ENCODE measurements around the gene ADORA1.

ADORA1 gene

GRCh38 chr1:203165101-203165799 lies 37.7 kb downstream of the ADORA1 start:
- Histone ChIP-seq H3K4me1 (ENCODE audit: control insufficient read depth, insufficient read depth, low read length) (no peaks in the 10 kb centered on the region), H3K36me3 (ENCODE audit: control insufficient read depth, insufficient read depth, low read length) (no peaks in the 10 kb centered on the region), H3K9ac (ENCODE audit: low read depth, low read length) (no peak overlapping the region)

GRCh38 chr1:203165800-203166161 lies 38.3 kb downstream of the ADORA1 start:
- no peaks in the 10 kb centered on the region for H3K36me3 ChIP-seq (ENCODE audit: control insufficient read depth, insufficient read depth, low read length)
- H3K9me3 ChIP-seq (ENCODE audit: control insufficient read depth, insufficient read depth, low read length): no peaks in the 10 kb centered on the region
- H3K4me1 ChIP-seq (ENCODE audit: control insufficient read depth, insufficient read depth, low read length): no peaks in the 10 kb centered on the region
- H3K4me3 ChIP-seq (ENCODE audit: low read depth, low read length): no peak overlapping the region
- H3K9ac ChIP-seq (ENCODE audit: low read depth, low read length): no peak overlapping the region
- H3K27ac ChIP-seq (ENCODE audit: low read depth, low read length): no peak overlapping the region
- no peaks in the 10 kb centered on the region for H3K27me3 ChIP-seq (ENCODE audit: control insufficient read depth, insufficient read depth, low read length)

More at GRCh38 chr1:203165101-203165799, 37.7 kb downstream of the ADORA1 start:
- Histone ChIP-seq H3K4me3 (ENCODE audit: low read depth, low read length) (no peak overlapping the region), H3K9me3 (ENCODE audit: control insufficient read depth, insufficient read depth, low read length) (no peaks in the 10 kb centered on the region), H3K27me3 (ENCODE audit: control insufficient read depth, insufficient read depth, low read length) (no peaks in the 10 kb centered on the region), H3K27ac (ENCODE audit: low read depth, low read length) (no peak overlapping the region)

GRCh38 chr1:203166192-203166940 lies 38.8 kb downstream of the ADORA1 start:
- no peak overlapping the region for H3K9ac ChIP-seq (ENCODE audit: low read depth, low read length)
- no peaks in the 10 kb centered on the region for H3K4me1 ChIP-seq (ENCODE audit: control insufficient read depth, insufficient read depth, low read length)
- H3K4me3 ChIP-seq (ENCODE audit: low read depth, low read length): no peak overlapping the region
- H3K27me3 ChIP-seq (ENCODE audit: control insufficient read depth, insufficient read depth, low read length): no peaks in the 10 kb centered on the region
- H3K9me3 ChIP-seq (ENCODE audit: control insufficient read depth, insufficient read depth, low read length): no peaks in the 10 kb centered on the region
- H3K36me3 ChIP-seq (ENCODE audit: control insufficient read depth, insufficient read depth, low read length): no peaks in the 10 kb centered on the region
- no peak overlapping the region for H3K27ac ChIP-seq (ENCODE audit: low read depth, low read length)

GRCh38 chr1:203167026-203167912 lies 39.7 kb downstream of the ADORA1 start:
- H3K4me1 ChIP-seq (ENCODE audit: control insufficient read depth, insufficient read depth, low read length): no peaks in the 10 kb centered on the region
- no peaks in the 10 kb centered on the region for H3K27me3 ChIP-seq (ENCODE audit: control insufficient read depth, insufficient read depth, low read length)
- H3K27ac ChIP-seq (ENCODE audit: low read depth, low read length): no peak overlapping the region
- no peak overlapping the region for H3K4me3 ChIP-seq (ENCODE audit: low read depth, low read length)
- no peaks in the 10 kb centered on the region for H3K9me3 ChIP-seq (ENCODE audit: control insufficient read depth, insufficient read depth, low read length)
- H3K36me3 ChIP-seq (ENCODE audit: control insufficient read depth, insufficient read depth, low read length): no peaks in the 10 kb centered on the region
- no peak overlapping the region for H3K9ac ChIP-seq (ENCODE audit: low read depth, low read length)

- H3K9me3 ChIP-seq (ENCODE audit: control insufficient read depth, insufficient read depth, low read length): no peaks in the 10 kb centered on the region
These were observed 40.3 kb downstream of the ADORA1 start for GRCh38 chr1:203167913-203168200.

GRCh38 chr1:203168256-203168786 lies 40.8 kb downstream of the ADORA1 start:
- H3K27me3 ChIP-seq (ENCODE audit: control insufficient read depth, insufficient read depth, low read length): no peaks in the 10 kb centered on the region
- no peak overlapping the region for H3K9ac ChIP-seq (ENCODE audit: low read depth, low read length)
- no peaks in the 10 kb centered on the region for H3K36me3 ChIP-seq (ENCODE audit: control insufficient read depth, insufficient read depth, low read length)
- H3K4me1 ChIP-seq (ENCODE audit: control insufficient read depth, insufficient read depth, low read length): no peaks in the 10 kb centered on the region
- H3K4me3 ChIP-seq (ENCODE audit: low read depth, low read length): no peak overlapping the region
- no peak overlapping the region for H3K27ac ChIP-seq (ENCODE audit: low read depth, low read length)
- no peaks in the 10 kb centered on the region for H3K9me3 ChIP-seq (ENCODE audit: control insufficient read depth, insufficient read depth, low read length)

More at GRCh38 chr1:203167913-203168200, 40.3 kb downstream of the ADORA1 start:
- Histone ChIP-seq H3K27me3 (ENCODE audit: control insufficient read depth, insufficient read depth, low read length) (no peaks in the 10 kb centered on the region), H3K4me3 (ENCODE audit: low read depth, low read length) (no peak overlapping the region), H3K9ac (ENCODE audit: low read depth, low read length) (no peak overlapping the region), H3K36me3 (ENCODE audit: control insufficient read depth, insufficient read depth, low read length) (no peaks in the 10 kb centered on the region), H3K27ac (ENCODE audit: low read depth, low read length) (no peak overlapping the region), H3K4me1 (ENCODE audit: control insufficient read depth, insufficient read depth, low read length) (no peaks in the 10 kb centered on the region)

- Histone ChIP-seq H3K9ac (ENCODE audit: low read depth, low read length) (no peak overlapping the region), H3K27ac (ENCODE audit: low read depth, low read length) (no peak overlapping the region), H3K4me1 (ENCODE audit: control insufficient read depth, insufficient read depth, low read length) (no peaks in the 10 kb centered on the region), H3K9me3 (ENCODE audit: control insufficient read depth, insufficient read depth, low read length) (no peaks in the 10 kb centered on the region), H3K4me3 (ENCODE audit: low read depth, low read length) (no peak overlapping the region), H3K36me3 (ENCODE audit: control insufficient read depth, insufficient read depth, low read length) (no peaks in the 10 kb centered on the region), H3K27me3 (ENCODE audit: control insufficient read depth, insufficient read depth, low read length) (no peaks in the 10 kb centered on the region)
These were observed 41.5 kb downstream of the ADORA1 start for GRCh38 chr1:203168991-203169390.

- Histone ChIP-seq H3K36me3 (ENCODE audit: control insufficient read depth, insufficient read depth, low read length) (no peaks in the 10 kb centered on the region), H3K27ac (ENCODE audit: low read depth, low read length) (no peak overlapping the region), H3K27me3 (ENCODE audit: control insufficient read depth, insufficient read depth, low read length) (no peaks in the 10 kb centered on the region), H3K9me3 (ENCODE audit: control insufficient read depth, insufficient read depth, low read length) (no peaks in the 10 kb centered on the region), H3K9ac (ENCODE audit: low read depth, low read length) (no peak overlapping the region), H3K4me3 (ENCODE audit: low read depth, low read length) (no peak overlapping the region), H3K4me1 (ENCODE audit: control insufficient read depth, insufficient read depth, low read length) (no peaks in the 10 kb centered on the region)
These were observed 42.4 kb downstream of the ADORA1 start for GRCh38 chr1:203169770-203170520.

- Histone ChIP-seq H3K36me3 (ENCODE audit: control insufficient read depth, insufficient read depth, low read length) (no peaks in the 10 kb centered on the region), H3K4me3 (ENCODE audit: low read depth, low read length) (no peak overlapping the region), H3K9ac (ENCODE audit: low read depth, low read length) (no peak overlapping the region)
These were observed 43.3 kb downstream of the ADORA1 start for GRCh38 chr1:203170625-203171330.

More at GRCh38 chr1:203170625-203171330, 43.3 kb downstream of the ADORA1 start:
- H3K27ac ChIP-seq (ENCODE audit: low read depth, low read length): no peak overlapping the region
- no peaks in the 10 kb centered on the region for H3K4me1 ChIP-seq (ENCODE audit: control insufficient read depth, insufficient read depth, low read length)
- H3K27me3 ChIP-seq (ENCODE audit: control insufficient read depth, insufficient read depth, low read length): no peaks in the 10 kb centered on the region
- no peaks in the 10 kb centered on the region for H3K9me3 ChIP-seq (ENCODE audit: control insufficient read depth, insufficient read depth, low read length)
